ENCODE results near the gene RFXAP.

- TF ChIP-seq, protein P1, sequence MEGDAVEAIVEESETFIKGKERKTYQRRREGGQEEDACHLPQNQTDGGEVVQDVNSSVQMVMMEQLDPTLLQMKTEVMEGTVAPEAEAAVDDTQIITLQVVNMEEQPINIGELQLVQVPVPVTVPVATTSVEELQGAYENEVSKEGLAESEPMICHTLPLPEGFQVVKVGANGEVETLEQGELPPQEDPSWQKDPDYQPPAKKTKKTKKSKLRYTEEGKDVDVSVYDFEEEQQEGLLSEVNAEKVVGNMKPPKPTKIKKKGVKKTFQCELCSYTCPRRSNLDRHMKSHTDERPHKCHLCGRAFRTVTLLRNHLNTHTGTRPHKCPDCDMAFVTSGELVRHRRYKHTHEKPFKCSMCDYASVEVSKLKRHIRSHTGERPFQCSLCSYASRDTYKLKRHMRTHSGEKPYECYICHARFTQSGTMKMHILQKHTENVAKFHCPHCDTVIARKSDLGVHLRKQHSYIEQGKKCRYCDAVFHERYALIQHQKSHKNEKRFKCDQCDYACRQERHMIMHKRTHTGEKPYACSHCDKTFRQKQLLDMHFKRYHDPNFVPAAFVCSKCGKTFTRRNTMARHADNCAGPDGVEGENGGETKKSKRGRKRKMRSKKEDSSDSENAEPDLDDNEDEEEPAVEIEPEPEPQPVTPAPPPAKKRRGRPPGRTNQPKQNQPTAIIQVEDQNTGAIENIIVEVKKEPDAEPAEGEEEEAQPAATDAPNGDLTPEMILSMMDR (IDR thresholded peaks at IDR 0.05; ENCODE audit: low read depth, low read length, poor library complexity, severe bottlenecking): no peak
- TF ChIP-seq EZH2phosphoT487 (IDR thresholded peaks at IDR 0.05; ENCODE audit: borderline replicate concordance, low read length): no peak
Observed at GRCh38 chr13:36834299-36834698, 15.3 kb downstream of the RFXAP start.
